HG03558 (cell line): ENCODE measurements around the gene SGCE.

Experiments used
- ATAC-seq: cut with Tn5 transposase; IDR thresholded peaks from one replicate; pipeline ENCODE4 v1.9.1; 2021; ENCODE audit warnings: moderate number of reproducible peaks; ENCODE audit not compliant: unreplicated experiment; ENCODE audit errors: extremely low read depth

SGCE gene

GRCh38 chr7:94662548-94662947 lies 6.6 kb upstream of the SGCE start:
- ATAC-seq = no peak

- ATAC-seq = no peak
Observed at GRCh38 chr7:94660006-94660405, 4.1 kb upstream of the SGCE start.

- no peak for ATAC-seq
Observed at GRCh38 chr7:94658826-94659225, 2.9 kb upstream of the SGCE start.

- peak; percentile 76 for ATAC-seq
Observed at GRCh38 chr7:94657771-94658693, 2.1 kb upstream of the SGCE start.

- no peak for ATAC-seq
Observed at GRCh38 chr7:94656925-94657731, 1.2 kb upstream of the SGCE start.

- ATAC-seq = no peak
Observed at GRCh38 chr7:94656658-94656924, 658 bp upstream of the SGCE start.

- ATAC-seq = no peak
Observed at GRCh38 chr7:94655126-94655847, 646 bp downstream of the SGCE start.

- no peak for ATAC-seq
Observed at GRCh38 chr7:94654783-94655125, 1.2 kb downstream of the SGCE start.

- ATAC-seq = no peak
Observed at GRCh38 chr7:94650147-94651051, 5.5 kb downstream of the SGCE start.

GRCh38 chr7:94649450-94649849 lies 6.5 kb downstream of the SGCE start:
- ATAC-seq = no peak

- no peak for ATAC-seq
Observed at GRCh38 chr7:94648731-94649130, 7.2 kb downstream of the SGCE start.

GRCh38 chr7:94647295-94647694 lies 8.6 kb downstream of the SGCE start:
- ATAC-seq = no peak

GRCh38 chr7:94643771-94644545 lies 12.0 kb downstream of the SGCE start:
- ATAC-seq = no peak

- ATAC-seq = no peak
Observed at GRCh38 chr7:94642838-94643653, 12.9 kb downstream of the SGCE start.

GRCh38 chr7:94639384-94639783 lies 16.5 kb downstream of the SGCE start:
- no peak for ATAC-seq

- ATAC-seq = no peak
Observed at GRCh38 chr7:94635687-94636086, 20.2 kb downstream of the SGCE start.

GRCh38 chr7:94634502-94634901 lies 21.4 kb downstream of the SGCE start:
- no peak for ATAC-seq

GRCh38 chr7:94633687-94634086 lies 22.2 kb downstream of the SGCE start:
- ATAC-seq = no peak

GRCh38 chr7:94633014-94633341 lies 23.0 kb downstream of the SGCE start:
- no peak for ATAC-seq
